GM21619 (cell line): ENCODE measurements around the gene CELA2A.

Experiments used
- ATAC-seq: cut with Tn5 transposase; IDR thresholded peaks from one replicate; pipeline ENCODE4 v1.9.1; 2021; ENCODE audit not compliant: unreplicated experiment

Gene CELA2A

GRCh38 chr1:15456313-15456954, at the start of gene CELA2A:
Gene CELA2A, plus strand, starts transcription at chr1:15456732. Its CDS starts 22 bp downstream, at chr1:15456754.
- ATAC-seq, result no peak

DNA sequence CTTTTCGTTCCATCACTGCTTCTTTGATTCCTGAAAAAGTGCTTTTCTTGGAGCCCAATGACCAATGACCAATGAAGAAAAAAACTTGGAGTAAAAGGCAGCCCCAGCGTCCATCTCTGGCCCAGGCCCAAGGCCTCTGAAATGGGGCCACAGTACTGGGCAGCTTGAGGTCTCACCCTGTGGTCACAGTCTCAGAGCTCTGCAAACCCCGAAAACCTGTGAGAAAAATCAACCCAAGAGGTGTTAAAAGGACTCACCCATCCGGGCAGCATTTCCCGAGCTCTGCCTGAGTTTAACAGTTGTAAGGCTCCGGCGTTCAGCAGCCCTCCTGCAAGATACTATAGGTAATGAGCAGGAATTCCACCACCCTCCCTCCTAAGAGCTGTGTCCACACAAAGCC, 49.0 kb upstream of the CELA2A start:
- ATAC-seq, result no peak

DNA sequence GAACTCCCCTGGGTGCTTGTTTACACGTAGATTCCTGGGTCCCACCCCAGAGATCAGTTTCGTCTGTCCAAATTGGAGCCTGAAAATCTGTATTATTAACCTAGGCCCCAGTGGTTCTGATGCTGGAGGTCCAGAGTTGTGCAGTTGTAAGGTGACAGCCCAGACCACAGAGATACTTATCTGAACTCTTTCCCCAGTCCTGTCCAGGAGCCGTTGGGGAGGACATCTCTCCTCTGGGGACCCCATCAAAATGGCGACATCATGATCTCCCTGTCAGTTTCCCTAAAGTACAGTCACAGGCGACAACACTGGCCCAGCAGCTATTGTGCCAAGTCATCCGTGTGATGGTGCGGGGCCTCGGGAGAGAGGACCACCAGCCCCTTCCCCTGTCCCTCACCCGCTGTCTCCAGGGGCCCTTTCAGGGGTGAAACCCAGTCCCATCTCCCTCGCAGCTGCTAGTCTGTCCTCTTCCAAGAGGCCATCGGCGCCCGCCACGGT, 47.6 kb upstream of the CELA2A start:
- no peak for ATAC-seq

DNA sequence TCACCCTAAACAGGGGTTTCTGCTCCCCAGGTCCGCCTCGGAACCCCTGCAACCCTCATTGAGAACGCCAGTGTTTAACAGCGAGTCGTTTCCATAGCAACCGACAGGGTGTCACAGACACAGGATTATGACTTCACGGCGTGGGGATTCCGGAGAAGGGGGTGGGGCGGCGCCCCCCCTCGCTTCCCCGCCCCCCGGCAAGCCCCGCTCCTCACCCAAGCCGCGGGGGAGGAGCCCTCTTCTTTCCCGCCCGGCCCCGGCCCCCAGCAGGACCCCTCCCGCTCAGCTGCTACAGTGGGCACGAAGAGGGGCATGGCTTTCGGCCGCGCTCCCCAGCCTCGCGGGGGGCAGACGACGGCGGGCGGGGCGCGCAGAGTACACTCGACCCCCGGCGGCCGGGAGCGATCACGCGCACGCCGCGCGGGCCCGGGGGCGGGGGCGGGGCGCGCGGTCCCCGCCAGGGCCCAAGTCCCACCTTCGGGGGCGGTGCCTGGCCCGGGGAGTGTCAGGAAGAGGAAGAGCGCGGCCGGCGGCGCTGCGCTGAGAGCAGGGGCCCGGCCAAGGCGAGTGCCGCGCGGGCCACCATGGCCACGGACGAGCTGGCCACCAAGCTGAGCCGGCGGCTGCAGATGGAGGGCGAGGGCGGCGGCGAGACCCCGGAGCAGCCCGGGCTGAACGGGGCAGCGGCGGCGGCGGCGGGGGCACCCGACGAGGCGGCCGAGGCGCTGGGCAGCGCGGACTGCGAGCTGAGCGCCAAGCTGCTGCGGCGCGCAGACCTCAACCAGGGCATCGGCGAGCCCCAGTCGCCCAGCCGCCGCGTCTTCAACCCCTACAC, 46.9 kb upstream of the CELA2A start, which contains the start of gene EFHD2:
Gene EFHD2, plus strand, starts transcription at position 501 of the 835 bp plus-strand sequence. Its CDS starts 84 bp downstream, at position 585.
- ATAC-seq, result peak; percentile 73

DNA sequence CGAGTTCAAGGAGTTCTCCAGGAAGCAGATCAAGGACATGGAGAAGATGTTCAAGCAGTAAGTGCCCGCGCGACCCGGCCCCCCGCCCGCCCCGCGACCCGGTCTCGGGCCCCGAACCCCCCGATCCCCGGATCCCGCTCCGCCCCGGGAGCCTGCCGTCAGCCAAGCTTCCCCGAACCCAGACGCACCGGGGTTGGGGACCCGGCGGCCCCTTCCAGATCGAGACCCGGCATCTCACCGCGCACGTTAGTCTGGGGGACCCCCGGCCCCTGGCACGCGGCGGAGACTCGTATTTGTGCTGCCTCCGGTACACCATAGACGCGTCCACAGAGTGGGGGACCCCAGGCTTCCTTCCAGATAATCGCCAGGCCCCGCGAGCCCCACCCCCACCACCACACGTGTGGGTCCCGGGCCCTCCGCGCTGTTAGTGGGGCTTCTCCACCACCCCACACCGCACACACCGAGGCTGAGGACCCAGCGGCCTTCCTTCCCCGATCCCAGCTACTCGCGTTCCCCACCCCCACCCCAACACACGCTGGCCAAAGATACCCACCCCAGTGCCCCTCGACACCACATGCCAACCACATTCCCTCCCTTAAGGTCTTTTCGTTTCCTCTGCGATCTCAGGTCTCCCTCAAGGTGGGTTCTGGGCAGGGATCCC, 46.2 kb upstream of the CELA2A start:
- no peak for ATAC-seq

DNA sequence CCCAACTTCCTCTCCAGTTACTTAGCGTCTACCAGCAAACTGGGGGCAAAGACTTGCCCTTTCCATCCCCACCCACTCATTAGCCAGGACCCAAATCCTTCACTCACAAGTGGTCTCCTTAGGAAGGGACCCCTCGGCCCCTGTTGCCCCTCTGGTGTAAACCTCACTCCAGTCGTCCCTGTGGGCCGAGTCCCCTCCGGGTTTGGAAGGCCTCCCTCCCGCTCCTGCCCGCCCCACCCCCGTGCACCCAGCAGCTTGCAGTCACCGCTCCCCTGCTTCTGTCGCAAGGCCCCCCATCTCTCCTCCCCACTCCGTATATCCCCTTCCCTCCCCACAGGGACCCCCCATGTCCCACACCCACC, 45.7 kb upstream of the CELA2A start:
- ATAC-seq, result no peak

DNA sequence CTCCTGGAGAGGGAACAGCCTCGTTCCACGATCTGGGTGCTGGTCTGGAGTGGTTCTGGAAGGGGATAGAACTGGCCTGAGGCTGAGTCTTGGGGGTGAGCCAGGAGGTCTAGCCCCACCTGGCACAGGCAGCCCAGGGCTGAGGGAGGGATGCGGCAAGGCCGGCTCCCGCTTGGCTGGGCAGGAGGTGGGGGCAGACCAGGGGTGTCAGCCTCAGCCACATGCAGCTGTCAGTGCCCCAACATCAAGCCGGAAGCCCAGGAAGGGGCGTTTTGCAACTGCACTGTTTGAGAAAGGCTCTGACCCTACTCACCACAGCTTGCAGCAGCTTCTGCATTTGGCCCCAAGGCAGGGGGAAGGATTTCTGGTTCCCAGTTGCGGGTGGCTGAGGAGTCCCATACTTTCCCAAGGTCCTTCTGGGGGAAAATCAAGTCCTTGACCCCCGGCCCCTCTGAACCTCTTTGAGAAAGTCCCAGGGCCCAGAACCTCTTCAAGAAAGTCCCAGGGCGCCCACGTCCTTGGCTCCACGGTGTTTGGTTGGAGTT, 44.9 kb upstream of the CELA2A start:
- ATAC-seq, result peak; percentile 45

DNA sequence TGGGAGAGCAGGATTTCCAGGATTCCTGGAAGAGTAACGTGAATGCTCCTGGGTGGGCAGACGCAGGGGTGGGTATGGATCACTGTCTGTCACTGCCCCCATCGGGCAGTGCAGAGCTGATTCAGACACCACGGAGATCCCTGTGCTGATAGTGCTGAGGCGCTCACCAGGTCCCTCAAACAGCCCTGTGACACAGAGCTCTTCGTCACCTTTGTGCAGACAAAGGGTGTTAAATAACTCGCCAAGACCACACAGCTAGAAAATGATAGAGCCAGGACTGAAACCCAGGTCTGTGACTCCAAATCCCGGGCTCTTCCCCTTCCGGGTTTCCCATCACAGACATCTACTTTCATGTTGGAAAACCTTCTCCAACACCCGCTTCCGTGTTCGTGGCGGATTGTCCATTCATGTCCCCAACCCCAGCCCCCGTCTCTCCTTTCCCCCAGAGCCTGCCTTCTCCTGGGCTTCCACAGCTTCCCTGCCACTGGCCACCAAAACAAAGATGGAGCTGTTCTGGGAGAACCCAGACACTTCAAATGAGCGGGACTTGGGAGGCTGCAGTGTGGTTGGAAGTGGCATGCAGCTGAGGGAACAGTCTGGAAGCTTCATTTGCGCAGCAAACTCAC, 44.2 kb upstream of the CELA2A start:
- no peak for ATAC-seq

DNA sequence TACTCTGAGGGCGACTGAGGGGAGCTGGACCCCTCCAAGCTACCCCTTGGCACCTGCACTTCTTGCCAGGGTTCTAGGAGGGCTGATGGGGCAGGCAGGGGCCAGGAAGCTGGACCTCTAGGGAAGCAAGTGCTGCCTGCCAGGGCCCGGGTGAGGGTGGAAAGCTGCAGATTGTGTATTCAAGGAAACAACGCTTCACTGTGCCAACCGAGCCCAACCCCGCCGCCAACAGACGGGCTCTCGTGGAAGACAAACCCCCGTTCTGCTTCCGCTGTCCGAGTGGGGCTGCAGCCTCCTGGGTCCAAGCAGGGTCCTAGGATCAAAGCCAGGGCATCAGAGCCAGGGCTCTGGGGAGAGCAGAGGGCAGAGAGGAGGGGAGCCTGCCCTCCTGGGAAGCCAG, 43.7 kb upstream of the CELA2A start:
- no peak for ATAC-seq

DNA sequence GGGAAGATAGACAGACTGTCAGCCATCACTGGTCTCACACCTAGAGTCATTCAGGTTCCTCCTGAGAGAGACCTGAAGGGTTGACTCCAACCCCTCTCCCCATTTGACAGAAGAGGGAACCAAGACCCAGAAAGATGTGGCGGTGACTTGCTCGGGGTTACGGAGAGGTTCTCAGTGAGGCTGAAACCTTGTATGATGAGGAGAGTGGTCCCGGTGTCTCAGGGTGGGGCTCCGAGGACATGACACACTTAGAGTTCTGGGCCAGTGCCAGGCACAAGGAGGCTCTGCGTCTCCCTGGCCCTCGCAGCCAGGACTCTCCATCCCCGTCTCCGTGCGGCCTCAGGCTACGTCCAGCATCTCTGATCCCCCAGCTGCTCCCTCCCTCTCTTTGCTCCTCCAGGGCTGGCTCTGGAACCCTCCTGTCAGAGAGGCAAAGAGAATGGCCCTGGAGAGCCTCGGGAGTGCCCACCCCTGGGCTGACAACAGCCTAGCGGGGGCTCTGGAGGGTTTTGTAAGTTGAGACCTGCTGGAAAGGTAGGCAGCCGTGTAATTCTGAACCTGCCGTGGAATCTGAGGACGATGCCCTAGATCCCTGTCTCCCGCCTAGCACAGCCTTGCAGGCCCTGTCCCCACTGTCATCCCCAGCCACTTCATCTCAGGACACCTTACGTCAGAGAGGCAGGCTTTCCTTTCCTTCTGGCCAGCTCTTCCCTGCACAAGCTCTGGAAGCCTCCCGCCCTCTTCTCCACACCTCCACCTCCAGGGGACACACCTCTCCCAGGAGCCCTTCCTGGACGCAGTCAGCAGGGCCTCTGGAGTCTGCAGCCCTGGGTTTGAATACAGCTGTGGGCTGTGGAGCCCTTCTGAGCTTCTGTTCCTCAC, 42.7 kb upstream of the CELA2A start:
- no peak for ATAC-seq

- ATAC-seq, result no peak
These were observed 42.0 kb upstream of the CELA2A start for GRCh38 chr1:15414445-15414983.

- peak; percentile 42 for ATAC-seq
These were observed 39.2 kb upstream of the CELA2A start for GRCh38 chr1:15417059-15417934.

- no peak for ATAC-seq
These were observed 37.6 kb upstream of the CELA2A start for GRCh38 chr1:15418806-15419515.

DNA sequence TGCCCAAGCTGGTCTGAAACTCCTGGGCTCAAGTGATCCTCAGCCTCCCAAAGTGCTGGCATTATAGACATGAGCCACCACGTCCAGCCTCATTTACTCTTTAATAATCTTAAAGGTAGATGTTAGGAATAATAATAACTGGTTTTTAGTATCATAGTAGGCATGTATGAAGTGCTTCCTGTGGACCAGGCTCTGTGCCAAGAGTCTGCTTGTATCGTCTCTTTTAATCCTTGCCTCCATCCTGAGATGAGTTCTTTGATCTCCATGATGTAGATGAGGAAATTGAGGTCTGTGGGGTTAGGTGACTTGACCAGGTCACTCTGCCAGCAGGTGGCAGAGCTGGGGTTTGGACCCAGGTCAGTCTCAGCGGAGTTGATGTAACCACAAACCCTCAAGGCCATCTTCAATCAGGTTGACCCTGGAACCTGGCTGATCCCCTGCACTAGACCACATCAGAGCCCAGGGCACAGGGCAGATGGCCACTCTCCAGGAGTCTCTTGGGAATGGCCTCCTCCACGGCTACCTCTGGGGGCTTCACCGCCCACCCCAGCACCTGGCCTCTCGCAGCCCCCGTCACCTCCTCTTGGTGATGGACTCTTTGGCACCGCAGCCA, 35.6 kb upstream of the CELA2A start:
- ATAC-seq, result no peak

GRCh38 chr1:15422871-15423270, 33.7 kb upstream of the CELA2A start:
- no peak for ATAC-seq

DNA sequence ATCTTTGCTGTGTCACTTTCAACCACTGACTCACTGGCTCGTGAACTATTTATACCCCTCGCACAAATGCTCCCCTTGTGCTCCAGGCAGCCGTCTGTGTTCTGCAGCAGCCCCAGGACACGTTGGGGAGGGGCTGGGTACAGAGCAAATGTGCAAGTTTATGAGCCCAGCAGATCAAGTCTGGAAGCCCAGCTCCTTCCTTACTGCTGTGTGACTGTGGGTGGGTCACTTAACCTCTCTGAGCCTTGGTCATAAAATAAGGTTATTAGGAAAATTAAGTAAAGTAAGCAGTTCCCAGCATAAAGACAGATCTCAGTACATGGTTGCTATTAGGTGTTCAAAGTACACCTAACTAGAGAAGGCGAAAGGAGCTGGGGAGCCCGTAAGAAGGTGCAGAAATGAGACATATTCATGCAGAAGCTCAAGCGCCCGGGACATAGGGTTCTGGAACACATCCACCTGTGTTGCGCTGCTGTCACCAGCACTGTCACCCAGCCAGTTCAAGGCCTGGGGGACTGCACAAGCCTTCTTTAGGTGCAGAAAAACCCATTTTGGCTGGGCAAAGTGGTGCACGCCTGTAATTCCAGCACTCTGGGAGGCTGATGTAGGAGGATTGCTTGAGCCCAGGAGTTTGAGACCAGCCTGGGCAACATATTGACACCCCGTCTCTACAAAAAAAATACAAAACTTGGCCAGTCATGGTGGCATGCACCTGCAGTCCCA, 33.0 kb upstream of the CELA2A start:
- ATAC-seq, result no peak

GRCh38 chr1:15424146-15424667, 32.3 kb upstream of the CELA2A start:
- no peak for ATAC-seq
